ENCODE measurements around the gene EVX2. TPM values are rescaled to one million over a fixed set of nuclear protein-coding genes. Genes with fewer than 3 reads are reported as not detected.

The EVX2 gene
- total and polyA plus RNA-seq, 12 donors: not detected

- Histone ChIP-seq H3K4me1 (replicated peaks in 1 of 2) (peaks cover under 1 to 27% of the 10 kb centered on the region in 2 donors), H3K27me3 (peaks cover 97% of the 10 kb centered on the region), H3K36me3 (replicated peaks in 1 of 2) (no peaks in the 10 kb centered on the region), H3K4me3 (peak overlapping the region in 1 of 4 donors; percentile 41), H3K9me3 (replicated peaks in 1 of 3) (no peaks in the 10 kb centered on the region), H3K27ac (no peak overlapping the region)
- WGBS, 4 donors: 5 to 9% (median 7%) methylated on average over 22 to 53 of the region's 53 CpGs
- TF ChIP-seq CTCF (IDR thresholded peaks at IDR 0.05) (no peak), POLR2A (IDR thresholded peaks at IDR 0.05) (no peak)
- intact Hi-C loops (cut with DNase I): loop anchor here in 1 of 2 donors (5.0 to 10.0 kb wide), 2 partner anchors 726 to 839 kb away; no protein-coding TSS in a partner anchor
- no peak for DNase-seq
These were observed 9.6 kb upstream of the EVX2 start for GRCh38 chr2:176093145-176093897.

GRCh38 chr2:176092270-176093144, 8.7 kb upstream of the EVX2 start, which contains the start of gene HOXD13:
HOXD13 (plus strand) TSS chr2:176092721; CDS start chr2:176092891, 170 bp downstream.
- TF ChIP-seq CTCF (IDR thresholded peaks at IDR 0.05) (no peak), POLR2A (IDR thresholded peaks at IDR 0.05) (no peak)

GRCh38 chr2:176091329-176092258, 7.8 kb upstream of the EVX2 start:
- 10 to 13% (median 12%) methylated on average over 29 to 31 of the region's 31 CpGs for WGBS, 4 donors
- Histone ChIP-seq H3K4me1 (replicated peaks in 1 of 2) (peaks cover 4 to 20% of the 10 kb centered on the region in 2 donors), H3K36me3 (replicated peaks in 1 of 2) (no peaks in the 10 kb centered on the region), H3K27ac (no peak overlapping the region), H3K27me3 (peaks cover 97% of the 10 kb centered on the region), H3K4me3 (no peak overlapping the region), H3K9me3 (replicated peaks in 1 of 3) (no peaks in the 10 kb centered on the region)
- intact Hi-C loops (cut with DNase I): loop anchor here in 1 of 2 donors (5.0 to 10.0 kb wide), 2 partner anchors 724 to 837 kb away; no protein-coding TSS in a partner anchor
- DNase-seq: no peak
- TF ChIP-seq CTCF (IDR thresholded peaks at IDR 0.05) (no peak), POLR2A (IDR thresholded peaks at IDR 0.05) (no peak)

More at GRCh38 chr2:176092270-176093144, 8.7 kb upstream of the EVX2 start, which contains the start of gene HOXD13:
- intact Hi-C loops (cut with DNase I): loop anchor here in 1 of 2 donors (5.0 to 10.0 kb wide), 2 partner anchors 725 to 838 kb away; no protein-coding TSS in a partner anchor
- WGBS, 4 donors: 2 to 18% (median 4%) methylated on average over 13 to 94 of the region's 95 CpGs
- H3K9me3 ChIP-seq (replicated peaks in 1 of 3): no peaks in the 10 kb centered on the region
- H3K27ac ChIP-seq: no peak within 1 kb of the TSS
- H3K27me3 ChIP-seq: peaks cover 97% of the 10 kb centered on the region
- DNase-seq: no peak
- peaks cover 4 to 29% of the 10 kb centered on the region in 2 donors for H3K4me1 ChIP-seq (replicated peaks in 1 of 2)
- H3K4me3 ChIP-seq: peak within 1 kb of the TSS in 1 of 4 donors; percentile 41
- H3K36me3 ChIP-seq (replicated peaks in 1 of 2): no peaks in the 10 kb centered on the region

Measured in adrenal gland (tissue), 12 donors.